HG03460 (cell line): ENCODE results near the gene PPP1R13B.
"Not testable (repeated sequence)": the region's sequence is repeated elsewhere in the genome, so short reads cannot be mapped to it uniquely, and the experiment has no call there.

Experiments
- ATAC-seq: cut with Tn5 transposase; IDR thresholded peaks from one replicate; pipeline ENCODE4 v1.9.1; 2021; ENCODE audit not compliant: unreplicated experiment

The PPP1R13B gene, protein sequence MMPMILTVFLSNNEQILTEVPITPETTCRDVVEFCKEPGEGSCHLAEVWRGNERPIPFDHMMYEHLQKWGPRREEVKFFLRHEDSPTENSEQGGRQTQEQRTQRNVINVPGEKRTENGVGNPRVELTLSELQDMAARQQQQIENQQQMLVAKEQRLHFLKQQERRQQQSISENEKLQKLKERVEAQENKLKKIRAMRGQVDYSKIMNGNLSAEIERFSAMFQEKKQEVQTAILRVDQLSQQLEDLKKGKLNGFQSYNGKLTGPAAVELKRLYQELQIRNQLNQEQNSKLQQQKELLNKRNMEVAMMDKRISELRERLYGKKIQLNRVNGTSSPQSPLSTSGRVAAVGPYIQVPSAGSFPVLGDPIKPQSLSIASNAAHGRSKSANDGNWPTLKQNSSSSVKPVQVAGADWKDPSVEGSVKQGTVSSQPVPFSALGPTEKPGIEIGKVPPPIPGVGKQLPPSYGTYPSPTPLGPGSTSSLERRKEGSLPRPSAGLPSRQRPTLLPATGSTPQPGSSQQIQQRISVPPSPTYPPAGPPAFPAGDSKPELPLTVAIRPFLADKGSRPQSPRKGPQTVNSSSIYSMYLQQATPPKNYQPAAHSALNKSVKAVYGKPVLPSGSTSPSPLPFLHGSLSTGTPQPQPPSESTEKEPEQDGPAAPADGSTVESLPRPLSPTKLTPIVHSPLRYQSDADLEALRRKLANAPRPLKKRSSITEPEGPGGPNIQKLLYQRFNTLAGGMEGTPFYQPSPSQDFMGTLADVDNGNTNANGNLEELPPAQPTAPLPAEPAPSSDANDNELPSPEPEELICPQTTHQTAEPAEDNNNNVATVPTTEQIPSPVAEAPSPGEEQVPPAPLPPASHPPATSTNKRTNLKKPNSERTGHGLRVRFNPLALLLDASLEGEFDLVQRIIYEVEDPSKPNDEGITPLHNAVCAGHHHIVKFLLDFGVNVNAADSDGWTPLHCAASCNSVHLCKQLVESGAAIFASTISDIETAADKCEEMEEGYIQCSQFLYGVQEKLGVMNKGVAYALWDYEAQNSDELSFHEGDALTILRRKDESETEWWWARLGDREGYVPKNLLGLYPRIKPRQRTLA

DNA sequence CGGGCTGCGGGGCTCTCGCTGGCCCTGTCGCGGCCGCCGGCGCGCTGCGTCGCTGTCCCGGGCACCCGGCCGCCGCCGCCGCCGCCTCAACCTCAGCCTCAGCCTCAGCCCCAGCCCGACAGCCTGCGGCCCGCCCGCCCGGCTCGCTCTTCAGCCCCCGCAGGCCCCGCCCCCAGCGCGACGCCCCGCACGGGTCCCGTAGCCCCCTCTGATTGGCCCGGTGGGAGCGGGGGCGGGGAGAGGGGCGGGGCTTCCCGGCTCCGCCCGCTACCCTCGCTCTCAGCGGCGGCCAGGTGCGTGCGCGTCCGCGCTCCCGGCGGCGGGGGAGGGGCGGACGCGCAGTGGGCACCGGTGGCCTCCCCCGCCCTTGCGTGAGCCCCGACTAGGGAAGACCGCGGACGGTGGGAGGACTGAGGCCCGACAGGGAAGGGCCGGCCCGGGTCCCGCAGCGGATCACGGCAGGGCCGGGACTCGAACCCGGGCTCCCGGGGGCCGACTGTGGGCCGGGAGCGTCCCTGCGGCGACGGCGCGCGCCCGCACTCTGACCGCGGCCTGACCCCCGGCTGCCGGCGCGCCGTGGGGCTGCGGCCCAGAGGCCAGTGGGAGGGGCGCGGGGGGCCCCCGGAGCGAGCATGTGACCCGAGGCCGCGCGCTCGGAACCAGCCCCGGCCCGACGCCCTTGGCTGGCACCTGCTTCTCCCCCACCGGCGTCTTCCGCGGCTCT lies at the start of gene PPP1R13B:
PPP1R13B (minus strand) TSS at position 125 of the 724 bp plus-strand sequence. CDS start 268 bp downstream, outside the sequence.
- ATAC-seq, result peak; percentile 91

DNA sequence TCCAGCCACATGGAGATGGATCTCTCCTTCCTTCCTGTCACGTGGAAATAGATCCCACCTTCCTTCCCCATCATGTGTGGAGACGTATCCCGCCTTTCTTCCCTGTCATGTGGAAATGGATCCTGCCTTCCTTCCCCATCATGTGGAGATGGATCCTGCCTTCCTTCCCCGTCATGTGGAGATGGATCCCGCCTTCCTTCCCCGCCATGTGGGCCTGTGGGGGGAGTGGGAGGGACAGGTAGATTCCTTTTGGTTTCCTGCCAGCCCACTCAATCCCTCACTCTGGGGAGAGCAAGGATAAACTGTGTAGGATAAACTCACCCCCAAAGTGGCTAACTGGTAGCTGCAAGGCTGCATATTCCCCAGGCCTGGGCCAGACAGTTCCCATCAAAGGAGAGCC lies 49.2 kb upstream of the PPP1R13B start:
- no peak for ATAC-seq

GRCh38 chr14:103894723-103895059 lies 47.3 kb upstream of the PPP1R13B start:
- ATAC-seq, result no peak

DNA sequence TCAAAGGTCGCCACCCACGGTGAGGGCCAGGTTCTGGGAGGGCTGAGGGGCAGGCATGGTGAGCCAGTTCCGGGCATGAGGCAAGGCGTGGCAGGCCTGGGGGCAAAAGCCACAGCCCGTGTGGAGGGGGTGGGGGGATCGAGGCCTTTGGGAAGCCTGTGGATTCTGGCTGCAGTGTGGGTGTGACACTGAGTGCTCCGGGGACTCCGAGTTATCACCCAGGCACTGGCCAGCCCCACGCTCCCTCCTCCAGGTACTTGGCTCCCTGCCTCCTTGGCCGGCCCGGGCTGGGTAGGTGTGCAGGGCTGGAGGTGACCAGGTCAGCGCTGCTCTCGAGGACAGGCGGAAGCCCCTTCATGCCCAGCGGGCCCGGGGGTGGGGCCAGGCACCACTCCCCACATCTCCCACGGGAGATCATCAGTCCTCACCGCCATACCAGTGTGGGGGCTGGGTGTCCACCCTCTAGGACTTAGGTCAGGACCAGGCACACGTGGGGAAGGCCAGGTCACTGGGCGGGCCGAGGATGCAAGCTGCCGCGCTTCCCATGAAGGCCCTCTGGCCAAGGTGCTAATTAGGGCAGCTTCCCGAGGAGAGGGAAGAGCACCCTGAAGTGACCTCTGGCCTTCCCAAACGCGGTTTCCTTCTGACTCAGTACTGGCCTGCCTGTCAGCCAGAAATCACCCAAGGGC lies 46.8 kb upstream of the PPP1R13B start:
- no peak for ATAC-seq

DNA sequence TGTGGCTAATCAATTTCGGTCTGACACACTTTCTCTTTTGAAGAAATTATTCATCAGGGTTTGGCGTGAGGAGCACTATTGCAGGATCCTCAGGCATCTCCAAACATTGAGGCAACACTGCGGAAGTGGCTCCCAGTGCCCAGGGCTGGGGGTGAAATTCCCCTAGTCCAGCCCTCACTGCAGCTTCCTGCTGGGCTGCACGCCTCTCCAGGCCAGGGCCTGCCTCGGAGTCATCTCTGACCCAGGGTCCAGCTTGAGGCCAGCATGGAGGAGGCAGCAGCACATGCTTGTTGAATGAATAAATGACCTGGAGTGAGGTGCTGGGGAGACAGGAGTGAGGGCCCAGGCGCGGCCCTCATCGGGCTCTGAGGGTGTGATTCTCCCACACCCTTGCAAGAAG lies 44.9 kb upstream of the PPP1R13B start:
- no peak for ATAC-seq

GRCh38 chr14:103891667-103892215 lies 44.4 kb upstream of the PPP1R13B start:
- ATAC-seq, result no peak

DNA sequence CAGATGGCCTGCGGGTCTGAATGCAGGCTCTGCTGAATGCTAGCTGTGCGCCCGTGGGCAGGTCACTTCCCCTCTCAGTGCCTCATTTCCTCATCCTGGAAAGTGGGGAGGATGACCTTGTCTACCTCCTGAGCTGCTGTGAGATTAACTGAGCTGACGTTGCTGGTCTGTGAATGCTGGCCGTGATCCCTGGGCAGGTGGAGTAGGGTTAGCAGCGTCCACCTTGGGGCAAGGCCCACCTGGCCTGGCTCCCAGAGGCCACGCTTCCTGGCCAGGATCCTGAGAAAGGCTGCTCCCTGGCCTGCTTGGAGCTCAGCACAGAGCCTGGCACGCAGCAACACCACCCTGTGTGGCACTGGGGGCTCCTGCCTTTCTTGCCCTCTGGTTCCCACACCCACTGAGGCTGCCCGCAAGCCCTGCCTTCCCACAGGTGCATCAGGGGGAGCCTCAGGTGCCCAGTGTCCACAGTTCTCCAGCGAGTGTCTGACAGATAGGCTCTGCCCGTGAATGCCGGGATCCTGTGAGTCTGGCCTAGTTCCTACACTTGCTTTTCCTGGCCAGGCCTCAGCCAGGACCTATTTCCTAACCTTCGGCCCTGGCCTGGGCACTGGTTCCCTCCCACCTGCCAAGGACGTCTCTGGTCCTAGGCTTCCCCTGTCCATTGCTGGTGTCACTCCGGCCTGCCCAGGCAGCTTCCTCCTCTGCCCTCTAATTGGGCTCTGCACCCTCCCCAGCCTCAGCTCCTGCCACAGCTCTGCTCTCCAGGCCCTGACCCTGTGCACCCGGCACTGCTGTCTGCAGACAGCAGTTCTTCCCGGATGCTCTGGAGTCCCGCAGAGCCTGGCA lies 43.7 kb upstream of the PPP1R13B start:
- ATAC-seq, result no peak

DNA sequence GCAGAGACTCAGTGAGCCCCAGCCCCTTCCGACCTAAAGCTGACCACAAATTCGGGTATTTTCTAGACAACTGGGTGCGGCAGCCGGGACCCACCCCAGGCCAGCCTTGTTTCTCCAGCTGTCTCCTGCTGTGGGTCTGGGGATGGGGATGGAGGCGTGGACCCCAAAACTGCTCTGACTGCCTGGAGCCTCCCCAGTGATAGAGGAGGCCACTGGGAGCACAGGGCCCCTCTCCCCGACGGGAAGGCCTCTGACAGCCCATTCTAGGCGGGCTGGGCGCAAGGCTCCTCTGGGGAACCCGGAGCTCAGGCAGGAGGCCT lies 42.6 kb upstream of the PPP1R13B start:
- no peak for ATAC-seq

DNA sequence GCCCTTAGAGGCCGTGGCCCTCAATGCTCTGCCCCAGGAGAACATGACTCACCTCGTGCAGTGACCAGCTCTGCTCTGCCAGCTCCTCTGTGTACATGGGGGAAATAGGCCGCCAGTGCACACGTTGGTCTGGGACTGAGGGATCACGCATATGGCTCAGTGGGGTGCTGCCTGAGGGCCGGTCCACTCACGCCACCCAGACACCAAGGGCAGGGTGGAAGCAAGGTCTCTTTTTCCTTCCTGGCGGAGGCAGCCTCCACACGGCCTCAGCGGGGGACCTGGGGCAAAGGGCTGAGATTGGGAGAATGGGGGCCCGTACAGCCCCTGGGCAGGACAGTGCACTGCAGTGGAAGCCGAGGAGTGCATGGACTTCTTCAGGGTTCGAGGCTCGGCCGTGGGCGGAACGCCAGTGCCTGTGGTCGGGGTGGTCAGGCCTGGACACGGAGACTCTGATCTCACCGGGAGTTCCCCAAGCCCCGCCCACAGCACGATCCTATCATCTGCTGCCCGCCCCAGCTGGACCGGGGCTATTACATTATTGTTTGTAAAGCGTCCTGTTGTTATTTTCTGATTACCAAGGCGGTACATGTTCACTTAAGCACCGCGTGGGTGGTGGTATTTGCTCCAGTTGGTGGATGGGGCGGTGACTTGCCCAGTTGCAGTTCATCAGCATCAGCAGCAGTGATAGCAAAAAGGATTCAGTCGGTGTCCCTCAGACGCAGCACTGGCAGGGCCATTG lies 42.1 kb upstream of the PPP1R13B start:
- no peak for ATAC-seq

- not testable (repeated sequence) for ATAC-seq
These were observed 41.6 kb upstream of the PPP1R13B start for GRCh38 chr14:103889002-103889312.

DNA sequence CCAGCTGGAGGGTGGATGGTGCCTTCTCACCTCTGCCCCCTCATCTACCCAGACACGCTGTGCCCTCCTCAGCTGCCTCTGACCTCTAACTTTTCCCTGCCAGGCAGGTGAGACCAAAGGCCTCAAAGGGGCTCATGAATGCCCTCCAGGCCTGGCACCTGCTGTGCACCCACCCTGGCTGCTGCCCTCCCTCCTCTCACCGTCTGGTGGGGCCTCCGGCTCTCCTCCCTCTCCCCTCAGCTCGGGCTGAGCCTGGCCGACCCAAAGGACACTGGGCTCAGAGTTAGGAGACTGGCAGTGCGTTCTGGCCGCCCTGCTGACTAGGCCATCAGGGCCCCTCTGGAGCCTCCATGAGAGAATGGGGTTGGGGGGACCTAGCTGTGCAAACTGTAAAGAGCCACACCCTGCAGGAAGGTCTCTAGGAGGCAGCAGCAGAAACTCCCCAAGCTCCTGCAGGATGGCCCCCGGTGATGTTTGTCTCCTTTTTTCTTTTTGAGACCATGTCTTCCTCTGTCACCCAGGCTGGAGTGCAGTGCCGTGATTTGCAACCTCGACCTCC lies 40.3 kb upstream of the PPP1R13B start:
- ATAC-seq, result no peak

DNA sequence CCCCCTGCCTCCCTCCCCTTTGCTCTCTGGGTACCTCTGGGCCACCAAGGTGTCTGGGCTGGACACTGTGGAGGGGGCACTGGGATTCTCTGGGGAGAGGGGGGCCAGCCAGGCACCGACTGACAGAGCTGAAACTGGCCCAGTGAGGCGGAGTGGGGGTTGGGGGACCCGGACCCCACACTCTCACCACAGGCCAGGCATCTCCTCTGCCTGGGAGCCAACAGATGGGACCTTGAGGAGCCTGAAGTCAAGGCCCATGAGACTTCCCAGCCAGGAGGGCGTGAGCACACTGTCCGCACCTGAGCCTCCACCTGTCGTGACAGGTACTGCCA lies 39.8 kb upstream of the PPP1R13B start:
- ATAC-seq, result no peak

- no peak for ATAC-seq
These were observed 39.2 kb upstream of the PPP1R13B start for GRCh38 chr14:103886304-103887169.

GRCh38 chr14:103885509-103885932 lies 38.1 kb upstream of the PPP1R13B start:
- ATAC-seq, result no peak

DNA sequence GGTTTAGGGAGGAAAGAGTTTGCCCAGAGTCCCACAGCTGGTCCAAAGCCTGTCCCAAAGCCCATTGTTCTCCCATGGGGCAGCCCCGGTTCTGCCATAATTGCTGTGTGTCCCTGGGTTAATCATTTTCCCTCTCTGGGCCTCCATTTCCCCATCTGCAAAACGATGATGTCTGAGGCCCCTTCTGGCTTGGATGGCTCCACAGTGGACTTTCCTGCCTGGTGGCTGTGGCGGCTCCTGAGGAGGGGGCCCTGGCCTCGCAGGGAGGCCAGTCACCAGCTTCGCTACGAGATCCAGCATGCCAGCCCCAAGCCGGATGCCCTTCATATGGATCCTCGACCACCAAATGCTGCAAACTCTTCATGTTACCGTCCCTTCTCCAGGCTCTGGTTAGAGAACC lies 37.5 kb upstream of the PPP1R13B start:
- no peak for ATAC-seq

GRCh38 chr14:103883263-103883523 lies 35.8 kb upstream of the PPP1R13B start:
- ATAC-seq, result no peak

GRCh38 chr14:103882503-103883262 lies 35.3 kb upstream of the PPP1R13B start:
- ATAC-seq, result no peak
